Urinary bladder (tissue), 4 donors: ENCODE data around the gene AKR1C8. TPM values are rescaled to one million over a fixed set of nuclear protein-coding genes. Genes with fewer than 3 reads are reported as not detected.
"Not testable (repeated sequence)": the region's sequence is repeated elsewhere in the genome, so short reads cannot be mapped to it uniquely, and the experiment has no call there.

Experiments used
- DNase-seq: peaks from one replicate; pipeline ENCODE4 v3.0.0-alpha.2; 2015; ENCODE audit errors: extremely low spot score
- H3K27ac ChIP-seq: one replicate; pipeline ENCODE4 v1.5.1; 2013; ENCODE audit warnings: low read depth, mild to moderate bottlenecking, moderate library complexity
- H3K36me3 ChIP-seq: one replicate; pipeline ENCODE4 v1.6.1; 2013; ENCODE audit warnings: mild to moderate bottlenecking, moderate library complexity; ENCODE audit not compliant: insufficient read depth
- H3K4me1 ChIP-seq: one replicate; pipeline ENCODE4 v1.6.1; 2013; ENCODE audit warnings: mild to moderate bottlenecking, moderate library complexity; ENCODE audit not compliant: insufficient read depth
- H3K4me3 ChIP-seq: one replicate; pipeline ENCODE4 v1.5.1; 2013; ENCODE audit warnings: low read depth, low read length
- WGBS: extraction: QIAGEN DNeasy Blood & Tissue Kit; methylation state at CpG from one replicate; pipeline ENCODE4 v1.1.7; 2013; 5-methylcytosine and 5-hydroxymethylcytosine counted together
- polyA plus RNA-seq: library from polyadenylated mRNA; stranded (reverse); fragments of 200-250 nt; gene quantifications from one replicate; pipeline ENCODE4 v1.2.3, GENCODE V29; 2013
- total RNA-seq: library from RNA; depleted of rRNA; stranded (reverse); fragments of >200 nt; gene quantifications from one replicate; pipeline ENCODE4 v1.2.3, GENCODE V29; 2014
- donor health status: healthy with polysubstance abuse.
- donor health status: healthy.

The AKR1C8 gene
- not detected for total RNA-seq
- polyA plus RNA-seq: not detected

DNA sequence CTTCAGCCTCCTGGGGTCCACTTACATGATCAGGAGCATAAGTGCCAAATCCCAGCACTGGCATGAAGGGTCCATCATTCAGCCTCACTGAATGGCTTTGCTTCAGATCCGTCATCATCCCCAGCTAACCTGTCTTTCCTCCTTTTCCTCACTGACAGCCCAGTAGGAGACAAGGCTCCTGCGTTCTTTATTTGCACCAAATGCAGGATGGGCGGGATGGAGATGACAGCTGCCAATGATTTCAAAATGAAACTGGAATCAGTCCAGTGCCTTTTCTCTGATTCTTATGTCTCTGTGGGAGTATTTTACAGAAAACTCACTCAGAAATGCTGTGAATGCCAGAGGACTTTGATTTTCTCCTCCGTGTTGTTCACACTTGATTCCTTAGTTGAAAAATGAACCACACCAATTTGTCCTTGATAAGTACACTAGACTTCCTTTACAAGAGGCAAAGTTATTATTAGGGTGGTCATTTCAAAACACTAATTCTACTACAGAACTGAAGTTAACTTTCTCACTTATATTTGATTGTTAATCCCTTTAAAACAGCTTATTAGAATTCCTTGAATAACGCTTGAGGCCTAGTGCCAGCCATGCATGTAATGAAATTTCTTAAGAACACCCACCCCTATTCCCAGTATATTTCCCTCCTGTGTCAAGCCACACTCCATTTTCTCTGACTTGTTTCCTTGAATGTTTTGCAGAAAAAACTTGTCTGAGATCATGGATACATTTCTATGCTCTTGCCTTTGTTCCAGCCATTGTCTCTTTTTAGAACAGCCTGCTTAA, at the start of gene AKR1C8:
AKR1C8 (minus strand) TSS at position 164 of the 789 bp plus-strand sequence; CDS start at position 118, 46 bp downstream.
- Histone ChIP-seq H3K4me1 (no peaks in the 10 kb centered on the region), H3K27ac (no peak within 1 kb of the TSS), H3K36me3 (no peaks in the 10 kb centered on the region), H3K4me3 (no peak within 1 kb of the TSS)
- 80% methylated on average over 5 of the region's 5 CpGs for WGBS
- DNase-seq: no peak

DNA sequence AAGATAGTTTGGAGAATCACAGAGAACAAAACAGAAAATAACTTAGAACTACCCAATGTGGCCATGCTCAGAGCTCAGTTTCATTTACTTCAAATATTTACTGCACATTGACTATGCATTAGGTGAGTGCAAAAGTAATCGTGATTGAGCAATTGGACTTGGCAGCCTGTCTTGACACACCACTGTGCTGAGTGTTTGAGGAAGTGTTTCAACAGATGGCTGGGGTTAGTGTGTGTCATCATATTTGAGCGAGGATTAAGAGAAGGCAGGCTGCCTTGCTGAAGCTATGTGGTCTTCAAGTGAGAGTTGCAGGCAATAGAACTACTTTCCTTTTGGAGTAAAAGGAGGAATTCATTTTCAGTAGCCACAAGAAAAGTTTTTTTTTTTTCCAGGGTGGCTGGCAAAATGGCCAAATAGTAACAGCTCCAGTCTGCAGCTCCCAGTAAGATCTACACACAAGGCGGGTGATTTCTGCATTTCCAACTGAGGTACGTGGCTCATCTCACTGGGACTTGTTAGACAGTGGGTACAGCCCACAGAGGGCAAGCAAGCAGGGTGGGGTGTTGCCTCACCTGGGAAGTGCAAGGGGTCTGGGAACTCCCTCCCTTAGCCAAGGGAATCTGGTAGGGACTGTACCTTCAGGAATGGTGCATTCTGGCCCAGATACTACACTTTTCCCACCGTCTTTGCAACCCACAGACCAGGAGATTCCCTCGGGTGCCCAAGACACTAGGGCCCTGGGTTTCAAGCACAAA, 49.3 kb upstream of the AKR1C8 start:
- DNase-seq: no peak
- Histone ChIP-seq H3K4me3 (no peak overlapping the region), H3K27ac (no peak overlapping the region), H3K36me3 (no peaks in the 10 kb centered on the region), H3K4me1 (no peaks in the 10 kb centered on the region)
- WGBS: 68% methylated on average over 6 of the region's 6 CpGs

DNA sequence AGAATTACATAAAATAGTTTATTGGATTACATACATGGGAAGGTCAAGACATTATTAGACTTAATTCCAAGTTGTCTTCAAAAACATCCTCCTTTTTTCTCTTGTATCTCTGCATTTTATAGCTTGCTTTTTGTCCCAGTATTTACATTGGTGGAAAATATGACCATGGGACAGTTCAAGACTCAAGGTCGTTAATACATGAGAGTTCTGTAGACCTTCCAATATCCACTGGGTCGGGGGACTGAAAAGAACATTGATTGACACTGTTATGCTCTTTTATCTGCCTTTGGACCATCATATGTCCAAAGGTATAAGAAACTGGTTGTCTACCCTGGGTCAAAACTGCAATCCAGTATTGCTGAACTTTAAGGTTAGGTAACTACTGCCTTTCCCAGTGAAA, 48.4 kb upstream of the AKR1C8 start:
- Histone ChIP-seq H3K27ac (no peak overlapping the region), H3K36me3 (no peaks in the 10 kb centered on the region), H3K4me3 (no peak overlapping the region), H3K4me1 (no peaks in the 10 kb centered on the region)
- no peak for DNase-seq
- 76% methylated on average over 2 of the region's 2 CpGs for WGBS

DNA sequence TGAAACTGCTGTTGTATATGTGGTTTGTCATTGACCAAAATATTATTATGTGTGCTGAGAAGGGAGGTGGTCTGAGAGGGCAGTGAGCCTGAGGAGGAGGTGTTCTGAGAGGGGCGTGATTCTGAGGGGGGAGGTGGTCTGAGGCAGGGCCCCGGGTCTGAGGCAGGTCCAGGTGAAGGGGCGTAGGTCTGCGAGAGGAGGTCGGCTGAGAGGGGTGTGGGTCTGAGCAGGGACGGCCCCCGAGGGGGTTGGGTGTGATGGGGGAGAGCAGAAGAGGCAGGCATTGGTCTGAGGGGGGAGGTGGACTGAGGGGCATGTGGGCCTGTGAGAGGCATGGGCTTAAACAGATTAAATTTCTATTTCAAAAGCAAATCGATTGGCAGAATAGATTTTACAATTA, 44.1 kb upstream of the AKR1C8 start:
- Histone ChIP-seq H3K27ac (no peak overlapping the region), H3K4me1 (no peaks in the 10 kb centered on the region), H3K36me3 (no peaks in the 10 kb centered on the region), H3K4me3 (no peak overlapping the region)
- no peak for DNase-seq
- 86% methylated on average over 8 of the region's 8 CpGs for WGBS

DNA sequence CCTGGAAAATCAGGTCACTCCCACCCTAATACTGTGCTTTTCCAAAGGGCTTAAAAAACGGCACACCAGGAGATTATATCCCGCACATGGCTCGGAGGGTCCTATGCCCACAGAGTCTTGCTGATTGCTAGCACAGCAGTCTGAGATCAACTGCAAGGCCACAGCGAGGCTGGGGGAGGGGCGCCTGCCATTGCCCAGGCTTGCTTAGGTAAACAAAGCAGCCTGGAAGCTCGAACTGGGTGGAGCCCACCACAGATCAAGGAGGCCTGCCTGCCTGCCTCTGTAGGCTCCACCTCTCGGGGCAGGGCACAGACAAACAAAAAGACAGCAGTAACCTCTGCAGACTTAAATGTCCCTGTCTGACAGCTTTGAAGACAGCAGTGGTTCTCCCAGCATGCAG, 38.0 kb upstream of the AKR1C8 start:
- H3K36me3 ChIP-seq, H3K4me1 ChIP-seq, DNase-seq, H3K27ac ChIP-seq, H3K4me3 ChIP-seq: not testable (repeated sequence)
- WGBS: 83% methylated on average over 7 of the region's 7 CpGs

DNA sequence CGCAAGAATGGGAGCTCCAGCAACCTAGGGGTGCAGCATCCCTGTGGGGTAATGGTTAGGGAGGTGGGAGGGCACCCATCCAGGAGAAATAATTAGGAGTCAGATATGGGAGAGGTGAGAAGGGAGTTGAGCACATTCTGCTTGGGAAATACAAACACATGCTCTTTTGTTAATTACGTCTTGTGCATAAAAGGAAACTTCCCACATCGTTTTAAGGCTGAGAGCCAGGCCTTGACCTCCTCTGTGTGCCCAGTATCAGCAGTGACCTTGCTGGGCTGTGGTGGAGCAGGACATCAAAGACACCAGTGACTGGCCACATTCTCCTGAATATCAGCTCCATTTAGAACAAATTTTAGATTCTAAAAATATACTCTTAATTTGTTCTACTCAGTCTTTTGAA, 34.3 kb upstream of the AKR1C8 start:
- WGBS: 64% methylated on average over 3 of the region's 3 CpGs

DNA sequence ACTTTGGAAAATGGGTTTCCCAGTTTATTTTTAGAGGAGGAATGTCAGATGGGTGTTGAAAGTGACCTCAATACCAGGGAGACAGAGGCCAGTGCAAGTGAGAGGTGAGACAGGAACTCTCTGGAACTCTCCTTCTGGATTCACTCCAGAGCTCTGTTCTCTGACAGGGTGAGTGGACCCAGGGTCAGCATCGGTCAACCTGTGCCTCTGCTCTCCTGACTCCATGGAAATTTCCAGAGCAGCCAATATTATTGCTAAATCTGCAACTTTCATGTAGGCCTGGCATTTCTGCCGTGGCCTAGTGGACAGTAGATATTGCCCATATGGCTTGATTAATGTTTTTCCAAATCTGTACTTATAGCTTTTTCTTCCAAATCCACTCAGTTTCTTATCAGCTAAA, 31.9 kb upstream of the AKR1C8 start:
- H3K4me3 ChIP-seq: no peak overlapping the region
- no peak overlapping the region for H3K27ac ChIP-seq
- no peak for DNase-seq
- H3K4me1 ChIP-seq: no peaks in the 10 kb centered on the region
- 26% methylated on average over 2 of the region's 2 CpGs for WGBS
- no peaks in the 10 kb centered on the region for H3K36me3 ChIP-seq

More for the DNA sequence above, 34.3 kb upstream of the AKR1C8 start:
- Histone ChIP-seq H3K27ac (no peak overlapping the region), H3K4me1 (no peaks in the 10 kb centered on the region), H3K36me3 (no peaks in the 10 kb centered on the region), H3K4me3 (no peak overlapping the region)
- DNase-seq: no peak

DNA sequence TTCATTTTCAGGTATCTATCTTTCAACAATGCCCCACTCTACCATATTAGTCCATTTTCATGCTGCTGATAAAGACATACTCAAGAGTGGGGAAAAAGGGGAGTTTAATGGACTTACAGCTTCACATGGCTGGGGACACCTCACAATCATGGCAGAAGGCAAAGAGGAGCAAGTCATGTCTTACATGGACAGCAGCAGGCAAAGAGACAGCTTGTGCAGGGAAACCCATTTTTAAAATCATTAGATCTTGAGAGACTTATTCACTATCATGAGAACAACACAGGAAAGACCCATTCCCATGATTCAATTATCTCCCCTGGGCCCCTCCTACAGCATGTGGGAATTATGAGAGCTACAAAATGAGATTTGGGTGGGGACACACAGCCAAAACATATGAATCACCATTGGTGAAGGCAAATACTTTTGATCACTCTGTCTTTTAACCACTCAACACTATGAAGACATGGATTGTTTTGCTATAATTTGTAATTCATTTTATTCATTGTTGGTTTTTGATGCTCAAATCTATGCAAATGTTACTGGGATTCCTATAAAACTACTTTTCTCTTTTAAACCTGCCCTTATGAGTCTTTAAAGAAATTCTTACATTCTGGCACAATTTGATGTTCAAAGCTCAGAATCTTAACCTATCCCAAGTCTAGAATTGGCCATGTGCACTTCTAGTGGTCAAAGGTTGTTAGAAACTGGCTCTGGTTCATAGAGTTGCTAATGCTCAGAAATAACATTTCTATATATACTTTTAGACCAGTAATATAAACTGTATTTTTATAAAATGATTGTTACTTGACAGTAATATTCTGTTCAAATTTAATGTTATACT, 27.0 kb upstream of the AKR1C8 start:
- no peak for DNase-seq
- H3K27ac ChIP-seq: no peak overlapping the region
- H3K4me1 ChIP-seq: no peaks in the 10 kb centered on the region
- no peak overlapping the region for H3K4me3 ChIP-seq
- no peaks in the 10 kb centered on the region for H3K36me3 ChIP-seq

DNA sequence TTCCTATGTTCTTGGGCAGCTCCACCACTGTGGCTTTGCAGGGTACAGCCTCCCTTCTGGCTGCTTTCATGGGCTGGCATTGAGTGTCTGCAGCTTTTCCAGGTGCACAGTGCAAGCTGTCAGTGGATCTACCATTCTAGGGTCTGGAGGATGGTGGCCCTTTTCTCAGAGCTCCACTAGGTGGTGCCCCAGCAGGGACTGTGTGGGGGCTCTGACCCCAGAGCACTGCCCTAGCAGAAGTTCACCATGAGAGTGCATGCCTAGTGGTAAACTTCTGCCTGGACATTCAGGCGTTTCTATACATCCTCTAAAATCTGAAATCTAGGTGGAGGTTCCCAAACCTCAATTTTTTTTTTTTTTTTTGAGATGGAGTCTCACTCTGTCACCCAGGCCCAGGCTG, 25.3 kb upstream of the AKR1C8 start:
- H3K4me3 ChIP-seq, DNase-seq, H3K36me3 ChIP-seq, H3K4me1 ChIP-seq, H3K27ac ChIP-seq: not testable (repeated sequence)
- 75% methylated on average over 1 of the region's 1 CpG for WGBS

DNA sequence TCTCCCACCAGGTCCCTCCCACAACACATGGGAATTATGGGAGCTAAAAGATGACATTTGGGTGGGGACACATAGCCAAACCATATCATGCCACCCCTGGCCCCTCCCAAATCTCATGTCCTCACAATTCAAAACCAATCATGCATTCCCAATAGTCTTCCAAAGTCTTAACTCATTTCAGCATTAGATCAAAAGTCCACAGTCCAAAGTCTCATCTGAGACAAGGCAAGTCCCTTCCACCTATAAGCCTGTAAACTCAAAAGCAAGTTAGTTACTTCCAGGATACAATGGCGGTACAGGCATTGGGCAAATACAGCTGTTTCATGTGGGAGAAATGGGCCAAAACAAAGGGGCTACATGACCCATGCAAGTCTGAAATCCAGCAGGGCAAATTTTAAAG, 24.8 kb upstream of the AKR1C8 start:
- not testable (repeated sequence) for H3K36me3 ChIP-seq, DNase-seq, H3K4me1 ChIP-seq, H3K27ac ChIP-seq, H3K4me3 ChIP-seq
- WGBS: 95% methylated on average over 1 of the region's 1 CpG

DNA sequence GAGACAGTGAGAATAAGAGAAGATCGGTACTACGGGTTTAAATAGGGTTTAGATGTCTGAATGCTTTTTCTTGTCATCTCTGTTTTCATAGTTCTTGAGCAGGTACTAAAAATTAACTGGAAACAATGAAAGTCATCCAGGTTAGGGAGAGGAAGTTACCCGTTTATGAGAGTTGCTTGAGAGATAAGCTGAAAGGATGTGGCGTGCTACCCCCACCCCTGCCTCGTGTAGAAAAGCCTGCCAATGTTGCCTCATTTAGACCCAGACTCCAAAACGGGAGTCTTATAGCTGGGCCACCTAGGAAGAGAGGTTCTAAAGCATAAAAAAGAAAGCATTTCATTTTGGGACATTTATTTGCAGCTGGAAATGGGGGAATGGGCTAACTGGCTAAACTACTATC, 21.8 kb upstream of the AKR1C8 start:
- H3K36me3 ChIP-seq: no peaks in the 10 kb centered on the region
- no peaks in the 10 kb centered on the region for H3K4me1 ChIP-seq
- no peak overlapping the region for H3K4me3 ChIP-seq
- DNase-seq: no peak
- 42% methylated on average over 6 of the region's 6 CpGs for WGBS
- no peak overlapping the region for H3K27ac ChIP-seq

DNA sequence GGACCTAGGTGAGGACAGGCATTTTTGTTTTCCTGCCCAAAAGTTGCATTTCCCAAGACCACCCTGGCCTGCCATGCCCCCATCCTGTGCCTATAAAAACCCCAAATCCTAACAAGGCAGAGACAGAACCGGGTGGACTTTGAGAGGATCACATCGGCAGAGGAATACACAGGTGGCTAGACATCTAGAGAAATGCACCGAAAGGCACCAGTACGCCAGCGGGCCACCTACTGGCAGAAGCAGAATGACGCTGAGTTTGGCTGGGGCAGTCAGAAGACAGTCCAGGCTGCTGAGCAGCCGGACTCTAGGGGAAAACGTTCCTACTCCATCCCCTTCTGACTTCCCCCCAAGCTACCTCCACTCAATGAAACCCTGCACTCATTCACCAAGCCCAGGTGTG, 14.4 kb upstream of the AKR1C8 start:
- Histone ChIP-seq H3K4me1 (no peaks in the 10 kb centered on the region), H3K27ac (no peak overlapping the region), H3K36me3 (no peaks in the 10 kb centered on the region), H3K4me3 (no peak overlapping the region)
- WGBS: 79% methylated on average over 8 of the region's 8 CpGs
- DNase-seq: no peak

DNA sequence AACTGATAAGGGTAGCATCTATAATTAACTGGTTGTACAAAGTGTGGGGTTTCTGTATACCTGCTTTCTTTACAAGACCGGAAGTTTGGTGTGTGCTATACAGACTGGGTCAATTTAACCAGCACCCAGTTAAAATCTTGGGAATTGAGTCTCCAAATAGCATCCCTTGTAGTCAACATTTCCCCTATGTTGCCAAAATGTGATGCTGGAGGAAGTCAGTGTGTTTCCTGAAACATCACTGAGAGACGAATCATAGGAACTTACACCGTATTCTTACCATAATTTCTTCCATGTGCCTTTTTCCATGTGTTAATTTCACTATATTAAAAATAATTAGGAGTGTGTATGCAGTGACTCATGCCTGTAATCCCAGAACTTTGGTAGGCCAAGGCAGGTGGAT, 13.4 kb upstream of the AKR1C8 start:
- DNase-seq: no peak
- no peaks in the 10 kb centered on the region for H3K4me1 ChIP-seq
- H3K36me3 ChIP-seq: no peaks in the 10 kb centered on the region
- no peak overlapping the region for H3K4me3 ChIP-seq
- 88% methylated on average over 3 of the region's 3 CpGs for WGBS
- no peak overlapping the region for H3K27ac ChIP-seq
